HUES6 (cell line): ENCODE measurements around the gene RNF138.

Source experiments
- H3K27ac ChIP-seq: 2 replicates; pipeline ENCODE4 v1.7.0; 2013; ENCODE audit warnings: low read depth, mild to moderate bottlenecking, low read length, inconsistent platforms
- H3K27me3 ChIP-seq: 2 replicates; pipeline ENCODE4 v1.6.1; 2013; ENCODE audit warnings: low read length; ENCODE audit not compliant: control insufficient read depth, insufficient read depth
- H3K36me3 ChIP-seq: 2 replicates; pipeline ENCODE4 v1.6.1; 2013; ENCODE audit warnings: low read length; ENCODE audit not compliant: control insufficient read depth, insufficient read depth
- H3K4me1 ChIP-seq: 2 replicates; pipeline ENCODE4 v1.6.1; 2013; ENCODE audit warnings: low read length; ENCODE audit not compliant: control insufficient read depth, insufficient read depth
- H3K4me3 ChIP-seq: 2 replicates; pipeline ENCODE4 v1.5.1; 2013; ENCODE audit warnings: low read depth, low read length
- H3K9ac ChIP-seq: one replicate; pipeline ENCODE4 v1.6.1; 2013; ENCODE audit warnings: mild to moderate bottlenecking, low read length
- H3K9me3 ChIP-seq: 2 replicates; pipeline ENCODE4 v1.6.1; 2013; ENCODE audit warnings: low read depth, low read length; ENCODE audit not compliant: control insufficient read depth, insufficient read depth

RNF138 gene

GRCh38 chr18:32096946-32097345 is 5.3 kb downstream of the RNF138 start:
- Histone ChIP-seq H3K4me3 (no peak overlapping the region), H3K27me3 (no peaks in the 10 kb centered on the region), H3K9me3 (no peaks in the 10 kb centered on the region), H3K27ac (no peak overlapping the region), H3K9ac (no peak overlapping the region), H3K36me3 (peaks cover 23% of the 10 kb centered on the region), H3K4me1 (peaks cover 24% of the 10 kb centered on the region)

DNA sequence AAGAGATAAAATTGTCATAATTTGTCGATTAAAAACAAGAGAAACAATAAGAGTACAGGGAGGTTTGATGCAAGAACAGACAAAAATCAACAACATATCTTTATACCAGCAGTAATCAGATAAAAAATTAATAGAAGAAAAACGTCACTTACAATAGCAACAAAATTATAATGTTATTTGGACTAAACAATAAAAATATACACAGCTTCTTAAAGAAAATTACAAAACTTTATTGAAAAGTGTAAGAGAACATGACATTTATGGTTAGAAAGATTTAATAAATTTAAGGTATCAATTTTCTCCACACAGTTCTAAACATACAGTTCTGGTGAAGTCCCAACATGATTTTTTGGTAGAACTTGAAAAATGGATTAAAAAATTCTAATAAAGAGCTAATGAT is 12.8 kb downstream of the RNF138 start:
- Histone ChIP-seq H3K9ac (no peak overlapping the region), H3K4me3 (no peak overlapping the region), H3K27me3 (no peaks in the 10 kb centered on the region), H3K36me3 (peaks cover 16% of the 10 kb centered on the region), H3K27ac (no peak overlapping the region), H3K9me3 (no peaks in the 10 kb centered on the region), H3K4me1 (no peaks in the 10 kb centered on the region)

DNA sequence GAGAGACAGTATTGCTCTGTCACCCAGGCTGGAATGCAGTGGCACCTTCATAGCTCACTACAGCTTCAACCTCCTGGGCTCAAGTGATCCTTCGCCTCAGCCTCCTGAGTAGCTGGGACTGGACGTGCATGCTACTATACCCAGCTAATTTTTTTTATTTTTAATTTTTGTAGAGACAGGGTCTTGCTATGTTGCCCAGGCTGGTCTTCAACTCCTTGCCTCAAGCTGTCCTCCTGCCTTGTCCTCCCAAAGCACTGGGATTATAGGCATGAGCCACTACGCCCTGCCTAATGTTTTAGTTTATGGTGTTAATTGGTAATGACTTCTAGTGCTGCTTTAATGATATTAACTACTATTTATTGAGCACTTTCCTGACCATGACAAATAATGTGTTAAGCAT is 18.3 kb downstream of the RNF138 start:
- H3K27ac ChIP-seq: no peak overlapping the region
- no peaks in the 10 kb centered on the region for H3K4me1 ChIP-seq
- H3K9ac ChIP-seq: no peak overlapping the region
- H3K27me3 ChIP-seq: no peaks in the 10 kb centered on the region
- H3K4me3 ChIP-seq: no peak overlapping the region
- no peaks in the 10 kb centered on the region for H3K9me3 ChIP-seq
- peaks cover 27% of the 10 kb centered on the region for H3K36me3 ChIP-seq

GRCh38 chr18:32111706-32112105 is 20.0 kb downstream of the RNF138 start:
- Histone ChIP-seq H3K9me3 (no peaks in the 10 kb centered on the region), H3K4me1 (no peaks in the 10 kb centered on the region), H3K9ac (no peak overlapping the region), H3K27me3 (no peaks in the 10 kb centered on the region), H3K36me3 (peaks cover 39% of the 10 kb centered on the region), H3K27ac (0 out of 2 replicates have a peak overlapping the region, but pooled peaks have one; percentile 2), H3K4me3 (no peak overlapping the region)

GRCh38 chr18:32112826-32113225 is 21.2 kb downstream of the RNF138 start:
- Histone ChIP-seq H3K4me1 (no peaks in the 10 kb centered on the region), H3K36me3 (peaks cover 47% of the 10 kb centered on the region), H3K4me3 (no peak overlapping the region), H3K9me3 (no peaks in the 10 kb centered on the region), H3K9ac (no peak overlapping the region), H3K27ac (no peak overlapping the region), H3K27me3 (no peaks in the 10 kb centered on the region)

DNA sequence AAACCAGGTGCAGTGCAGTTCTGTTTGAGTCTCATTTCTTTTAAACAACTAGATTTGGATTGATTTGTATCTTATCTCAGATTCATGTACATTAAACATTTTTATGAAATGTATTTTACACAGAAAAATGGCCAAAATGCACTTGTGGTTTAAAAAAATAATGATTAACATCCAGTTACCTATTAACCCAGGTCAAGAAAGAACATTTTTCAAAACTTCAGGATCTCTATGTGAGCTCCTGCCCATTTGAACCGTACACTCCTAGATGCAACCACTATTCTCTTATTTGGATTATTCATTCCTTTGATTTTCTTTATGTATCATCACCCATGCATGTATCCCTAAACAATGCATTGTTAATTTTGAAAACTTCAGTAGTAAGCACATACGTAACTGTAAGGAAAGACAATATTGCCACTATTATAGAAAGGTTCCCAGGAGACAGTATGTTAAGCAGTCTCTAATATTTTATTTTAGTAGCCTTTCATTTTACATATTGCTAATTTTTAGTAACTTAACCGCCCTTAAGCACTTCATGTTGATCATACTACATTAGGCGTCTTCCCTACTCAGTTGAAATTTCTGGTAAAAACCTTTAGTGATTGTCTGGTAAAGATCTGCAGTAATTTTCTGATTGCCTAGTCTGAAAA is 22.7 kb downstream of the RNF138 start:
- no peak overlapping the region for H3K4me3 ChIP-seq
- H3K9me3 ChIP-seq: no peaks in the 10 kb centered on the region
- H3K27me3 ChIP-seq: no peaks in the 10 kb centered on the region
- H3K27ac ChIP-seq: no peak overlapping the region
- H3K36me3 ChIP-seq: peaks cover 52% of the 10 kb centered on the region
- no peaks in the 10 kb centered on the region for H3K4me1 ChIP-seq
- H3K9ac ChIP-seq: no peak overlapping the region

GRCh38 chr18:32122039-32122438 is 30.4 kb downstream of the RNF138 start:
- H3K36me3 ChIP-seq: peaks cover 59% of the 10 kb centered on the region

GRCh38 chr18:32126538-32126937 is 34.9 kb downstream of the RNF138 start:
- Histone ChIP-seq H3K9ac (no peak overlapping the region), H3K4me3 (no peak overlapping the region), H3K27me3 (no peaks in the 10 kb centered on the region), H3K36me3 (peaks cover 70% of the 10 kb centered on the region), H3K9me3 (no peaks in the 10 kb centered on the region), H3K4me1 (no peaks in the 10 kb centered on the region), H3K27ac (no peak overlapping the region)

More at GRCh38 chr18:32122039-32122438, 30.4 kb downstream of the RNF138 start:
- H3K27ac ChIP-seq: no peak overlapping the region
- H3K9me3 ChIP-seq: no peaks in the 10 kb centered on the region
- no peak overlapping the region for H3K4me3 ChIP-seq
- H3K4me1 ChIP-seq: no peaks in the 10 kb centered on the region
- no peaks in the 10 kb centered on the region for H3K27me3 ChIP-seq
- no peak overlapping the region for H3K9ac ChIP-seq

DNA sequence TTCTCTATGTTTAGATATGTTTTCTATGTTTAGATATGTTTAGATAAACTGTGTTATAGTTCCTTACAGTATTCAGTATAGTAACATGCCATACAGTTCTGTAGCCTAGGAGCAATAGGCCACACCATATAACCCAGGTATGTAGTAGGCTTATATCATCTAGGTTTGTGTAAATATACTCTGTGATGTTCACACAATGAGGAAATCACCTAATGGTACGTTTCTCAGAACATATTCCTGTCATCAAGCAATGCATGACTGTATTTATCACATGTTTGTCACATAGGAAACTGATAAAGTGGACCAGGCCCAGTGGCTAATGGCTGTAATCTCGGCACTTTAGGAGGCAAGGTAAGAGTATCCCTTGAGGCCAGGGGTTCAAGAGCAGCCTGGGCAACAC is 44.0 kb downstream of the RNF138 start:
- Histone ChIP-seq H3K4me3 (no peak overlapping the region), H3K9ac (no peak overlapping the region), H3K27ac (no peak overlapping the region), H3K36me3 (peaks cover 11% of the 10 kb centered on the region), H3K9me3 (no peaks in the 10 kb centered on the region), H3K4me1 (no peaks in the 10 kb centered on the region), H3K27me3 (no peaks in the 10 kb centered on the region)

DNA sequence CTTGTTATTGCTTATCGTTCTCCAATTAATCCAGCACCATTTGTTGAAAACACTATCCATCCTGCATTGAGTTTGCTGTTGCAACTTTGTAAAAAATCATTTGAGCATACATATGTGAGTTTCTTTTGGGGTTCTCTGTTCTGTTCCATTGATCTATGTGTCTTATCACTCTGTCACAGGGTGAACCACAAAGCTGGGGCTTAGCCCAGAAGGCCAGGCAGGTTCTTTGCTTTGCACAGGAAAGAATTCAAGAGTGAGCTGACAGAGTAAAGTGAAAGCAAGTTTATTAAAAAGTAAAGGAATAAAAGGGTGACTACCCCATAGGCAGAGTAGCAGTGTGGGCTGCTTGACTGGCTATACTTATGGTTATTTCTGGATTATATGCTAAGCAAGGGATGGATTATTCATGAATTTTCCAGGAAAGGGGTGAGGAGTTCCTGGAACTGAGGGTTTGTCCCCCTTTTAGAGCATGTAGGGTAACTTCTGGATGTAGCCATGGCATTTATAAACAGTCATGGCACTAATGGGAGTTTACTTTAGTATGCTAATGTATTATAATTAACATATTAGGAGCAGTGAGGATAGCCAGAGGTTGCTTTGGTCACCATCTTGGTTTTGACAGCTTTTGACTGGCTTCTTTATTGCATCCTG is 46.8 kb downstream of the RNF138 start:
- Histone ChIP-seq H3K36me3 (no peaks in the 10 kb centered on the region), H3K27me3 (no peaks in the 10 kb centered on the region), H3K9ac (no peak overlapping the region), H3K9me3 (no peaks in the 10 kb centered on the region), H3K4me3 (no peak overlapping the region), H3K27ac (no peak overlapping the region), H3K4me1 (no peaks in the 10 kb centered on the region)

- Histone ChIP-seq H3K9ac (no peak overlapping the region), H3K9me3 (no peaks in the 10 kb centered on the region), H3K4me1 (no peaks in the 10 kb centered on the region), H3K27me3 (no peaks in the 10 kb centered on the region), H3K36me3 (no peaks in the 10 kb centered on the region), H3K27ac (no peak overlapping the region), H3K4me3 (no peak overlapping the region)
These were observed 48.2 kb downstream of the RNF138 start for GRCh38 chr18:32139835-32140283.
